Measurements from ENCODE around the gene PLLP.

Gene PLLP

GRCh38 chr16:57209780-57210179 lies 74.7 kb downstream of the PLLP start:
- DNase-seq = no peak

GRCh38 chr16:57208926-57209325 lies 75.5 kb downstream of the PLLP start:
- no peak for DNase-seq

Measured in activated gamma-delta T cell (primary cell).